Stomach smooth muscle (tissue), 2 donors: ENCODE data around the gene ZNF627.

Experiments
- H3K27ac ChIP-seq: one replicate; pipeline ENCODE4 v1.7.0; 2013; ENCODE audit warnings: mild to moderate bottlenecking, low read length, inconsistent platforms
- H3K27me3 ChIP-seq, 2 donors: one replicate each; pipeline ENCODE4 v1.7.0; 2013; ENCODE audit warnings: low read length in 2 of 2; ENCODE audit not compliant: insufficient read depth in 2 of 2, control insufficient read depth in 1 of 2
- H3K36me3 ChIP-seq, 2 donors: one replicate each; pipeline ENCODE4 v1.7.0; 2013; ENCODE audit warnings: low read length in 2 of 2; ENCODE audit not compliant: control insufficient read depth in 2 of 2, insufficient read depth in 2 of 2
- H3K4me1 ChIP-seq: one replicate; pipeline ENCODE4 v1.7.0; 2013; ENCODE audit warnings: low read length; ENCODE audit not compliant: control insufficient read depth, insufficient read depth
- H3K4me3 ChIP-seq, 2 donors: one replicate each; pipeline ENCODE4 v1.7.0; 2013; ENCODE audit warnings: low read length in 2 of 2
- H3K9ac ChIP-seq, 2 donors: one replicate each; pipeline ENCODE4 v1.7.0; 2013; ENCODE audit warnings: low read length in 2 of 2, mild to moderate bottlenecking in 1 of 2
- H3K9me3 ChIP-seq, 2 donors: one replicate each; pipeline ENCODE4 v1.7.0; 2013; ENCODE audit warnings: low read length in 2 of 2; ENCODE audit not compliant: control insufficient read depth in 2 of 2
- donor health status: healthy.
- donor health status: Pancreatic carcinoma.

ZNF627 gene

GRCh38 chr19:11576227-11576626, 21.1 kb upstream of the ZNF627 start:
- Histone ChIP-seq H3K4me3 (no peak overlapping the region), H3K4me1 (peaks cover 6% of the 10 kb centered on the region), H3K36me3 (no peaks in the 10 kb centered on the region), H3K9me3 (no peaks in the 10 kb centered on the region), H3K27ac (no peak overlapping the region), H3K9ac (no peak overlapping the region), H3K27me3 (peaks cover 7 to 12% of the 10 kb centered on the region in 2 donors)

- Histone ChIP-seq H3K27me3 (peaks cover 7 to 12% of the 10 kb centered on the region in 2 donors), H3K9me3 (no peaks in the 10 kb centered on the region), H3K27ac (no peak within 1 kb of the TSS), H3K36me3 (no peaks in the 10 kb centered on the region), H3K4me3 (peak within 1 kb of the TSS; percentile 13 to 57), H3K9ac (peak within 1 kb of the TSS in 1 of 2 donors; percentile 20), H3K4me1 (peaks cover 6% of the 10 kb centered on the region)
Observed at GRCh38 chr19:11577451-11578257, 19.6 kb upstream of the ZNF627 start, which contains the start of gene ACP5. TSS of gene ACP5 (minus strand) at chr19:11577645. CDS start at chr19:11577317, 328 bp downstream.

- Histone ChIP-seq H3K9me3 (no peaks in the 10 kb centered on the region), H3K36me3 (no peaks in the 10 kb centered on the region), H3K27ac (no peak overlapping the region), H3K27me3 (peaks cover 7 to 12% of the 10 kb centered on the region in 2 donors), H3K4me1 (peaks cover 6% of the 10 kb centered on the region), H3K9ac (peak overlapping the region in 1 of 2 donors; percentile 20), H3K4me3 (peak overlapping the region; percentile 13 to 57)
Observed at GRCh38 chr19:11578258-11579142, 18.8 kb upstream of the ZNF627 start.

- Histone ChIP-seq H3K36me3 (no peaks in the 10 kb centered on the region), H3K27ac (no peak overlapping the region), H3K9me3 (no peaks in the 10 kb centered on the region), H3K4me3 (no peak overlapping the region), H3K4me1 (peaks cover 6% of the 10 kb centered on the region), H3K9ac (no peak overlapping the region), H3K27me3 (peaks cover 7 to 12% of the 10 kb centered on the region in 2 donors)
Observed at GRCh38 chr19:11580116-11580515, 17.2 kb upstream of the ZNF627 start.

- no peaks in the 10 kb centered on the region for H3K36me3 ChIP-seq
- no peak overlapping the region for H3K4me3 ChIP-seq
- H3K9me3 ChIP-seq = no peaks in the 10 kb centered on the region
- no peak overlapping the region for H3K9ac ChIP-seq
- peaks cover 7 to 12% of the 10 kb centered on the region in 2 donors for H3K27me3 ChIP-seq
- peaks cover 6% of the 10 kb centered on the region for H3K4me1 ChIP-seq
- H3K27ac ChIP-seq = no peak overlapping the region
Observed at GRCh38 chr19:11581740-11582139, 15.5 kb upstream of the ZNF627 start.

- no peaks in the 10 kb centered on the region for H3K27me3 ChIP-seq
- H3K27ac ChIP-seq = no peak overlapping the region
- H3K4me3 ChIP-seq = no peak overlapping the region
- no peaks in the 10 kb centered on the region for H3K36me3 ChIP-seq
- no peaks in the 10 kb centered on the region for H3K9me3 ChIP-seq
- H3K4me1 ChIP-seq = peaks cover 4% of the 10 kb centered on the region
- no peak overlapping the region for H3K9ac ChIP-seq
Observed at GRCh38 chr19:11586331-11586730, 11.0 kb upstream of the ZNF627 start.

GRCh38 chr19:11587302-11587974, 9.8 kb upstream of the ZNF627 start:
- peak overlapping the region in 1 of 2 donors; percentile 47 for H3K9ac ChIP-seq
- H3K4me1 ChIP-seq = peaks cover 4% of the 10 kb centered on the region
- H3K4me3 ChIP-seq = peak overlapping the region in 1 of 2 donors; percentile 8
- H3K27me3 ChIP-seq = no peaks in the 10 kb centered on the region
- H3K9me3 ChIP-seq = no peaks in the 10 kb centered on the region
- H3K27ac ChIP-seq = no peak overlapping the region
- H3K36me3 ChIP-seq = no peaks in the 10 kb centered on the region

- Histone ChIP-seq H3K36me3 (no peaks in the 10 kb centered on the region), H3K4me1 (peaks cover 4% of the 10 kb centered on the region), H3K4me3 (peak overlapping the region in 1 of 2 donors; percentile 8), H3K27ac (no peak overlapping the region), H3K27me3 (no peaks in the 10 kb centered on the region), H3K9ac (peak overlapping the region in 1 of 2 donors; percentile 47), H3K9me3 (no peaks in the 10 kb centered on the region)
Observed at GRCh38 chr19:11587975-11588631, 9.2 kb upstream of the ZNF627 start.

GRCh38 chr19:11594084-11594483, 3.2 kb upstream of the ZNF627 start:
- Histone ChIP-seq H3K9me3 (no peaks in the 10 kb centered on the region), H3K9ac (no peak overlapping the region), H3K27me3 (no peaks in the 10 kb centered on the region), H3K4me3 (no peak overlapping the region), H3K27ac (no peak overlapping the region), H3K36me3 (no peaks in the 10 kb centered on the region), H3K4me1 (peaks cover 4% of the 10 kb centered on the region)

GRCh38 chr19:11596156-11596555, 1.1 kb upstream of the ZNF627 start:
- Histone ChIP-seq H3K9me3 (no peaks in the 10 kb centered on the region), H3K4me1 (peaks cover 7% of the 10 kb centered on the region), H3K4me3 (peak overlapping the region in 1 of 2 donors; percentile 3)

More at GRCh38 chr19:11596156-11596555, 1.1 kb upstream of the ZNF627 start:
- H3K27me3 ChIP-seq = no peaks in the 10 kb centered on the region
- no peak overlapping the region for H3K27ac ChIP-seq
- no peaks in the 10 kb centered on the region for H3K36me3 ChIP-seq
- no peak overlapping the region for H3K9ac ChIP-seq
